Renal cortical epithelial cell (primary cell): ENCODE measurements around the gene ACTN4. TPM values are rescaled to one million over a fixed set of nuclear protein-coding genes. Genes with fewer than 3 reads are reported as not detected.

ENCODE experiments used
- DNase-seq: peaks from one replicate; pipeline ENCODE4 v3.0.0-alpha.2; 2011; ENCODE audit warnings: low read depth
- total RNA-seq: library from RNA; depleted of rRNA; stranded (reverse); fragments of >200 nt; gene quantifications from 2 replicates; pipeline ENCODE4 v1.2.3, GENCODE V29; 2014

ACTN4 gene
- total RNA-seq, 1 donor from 2014 or later = 1,377 TPM

GRCh38 chr19:38695317-38695683 is 47.9 kb downstream of the ACTN4 start:
- no peak for DNase-seq

DNA sequence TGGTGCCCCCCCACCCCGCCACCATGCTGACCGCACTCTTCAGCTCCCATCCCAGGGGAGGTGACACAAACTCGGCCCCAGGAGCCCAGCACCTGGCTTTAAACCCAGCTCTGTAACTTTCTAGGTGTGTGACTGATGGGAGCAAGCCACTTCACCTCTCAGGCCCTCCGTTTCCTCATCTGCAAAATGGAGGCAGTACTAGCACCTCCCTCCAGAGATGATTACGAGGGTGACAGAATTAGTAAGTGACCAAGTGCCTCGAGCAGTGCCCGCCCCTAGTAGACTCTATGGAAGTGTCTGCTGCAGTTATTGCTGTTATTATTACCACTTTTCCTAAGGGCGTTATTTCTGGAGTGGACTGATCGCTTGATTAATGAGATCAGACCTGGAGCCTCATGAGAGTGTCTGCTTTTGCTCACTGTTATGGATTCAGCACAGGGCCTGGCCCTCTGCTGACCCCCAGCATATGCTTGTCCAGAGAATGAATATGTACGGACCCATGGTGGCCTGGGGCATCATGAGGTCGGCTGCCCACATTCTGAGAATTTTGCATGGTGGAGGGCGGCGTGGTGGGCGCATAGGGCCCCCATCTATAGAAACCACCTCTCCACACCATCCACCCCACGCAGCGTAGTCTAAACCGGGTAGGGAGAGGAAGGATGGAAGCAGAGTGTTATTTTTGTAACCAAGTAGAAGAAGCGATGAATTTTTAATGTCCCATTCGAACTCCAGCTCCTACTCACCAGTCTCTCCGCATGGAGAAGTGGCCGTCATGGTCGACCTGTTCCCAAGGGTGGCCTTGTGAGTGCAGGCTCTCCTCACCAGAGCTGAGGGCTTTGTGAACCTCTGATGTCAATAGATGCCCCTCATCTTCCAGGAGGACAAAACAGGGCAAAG is 48.6 kb downstream of the ACTN4 start:
- no peak for DNase-seq

DNA sequence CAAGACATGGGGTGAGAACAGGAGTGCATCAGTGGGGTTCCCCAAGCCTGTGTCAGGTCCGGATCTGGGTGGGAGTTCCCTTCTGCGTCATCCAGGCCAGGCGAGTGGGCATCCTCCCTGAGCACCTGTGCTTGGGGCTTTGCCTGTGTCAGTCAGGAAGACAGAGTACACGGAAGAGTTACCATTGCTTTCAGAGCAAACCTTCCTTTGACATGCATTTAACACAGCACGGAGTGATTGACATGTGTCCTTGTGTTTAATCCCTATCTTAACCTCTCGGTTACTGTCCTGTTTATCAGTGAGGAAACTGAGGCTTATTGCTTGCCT is 49.2 kb downstream of the ACTN4 start:
- no peak for DNase-seq

GRCh38 chr19:38697197-38697596 is 49.7 kb downstream of the ACTN4 start:
- no peak for DNase-seq

DNA sequence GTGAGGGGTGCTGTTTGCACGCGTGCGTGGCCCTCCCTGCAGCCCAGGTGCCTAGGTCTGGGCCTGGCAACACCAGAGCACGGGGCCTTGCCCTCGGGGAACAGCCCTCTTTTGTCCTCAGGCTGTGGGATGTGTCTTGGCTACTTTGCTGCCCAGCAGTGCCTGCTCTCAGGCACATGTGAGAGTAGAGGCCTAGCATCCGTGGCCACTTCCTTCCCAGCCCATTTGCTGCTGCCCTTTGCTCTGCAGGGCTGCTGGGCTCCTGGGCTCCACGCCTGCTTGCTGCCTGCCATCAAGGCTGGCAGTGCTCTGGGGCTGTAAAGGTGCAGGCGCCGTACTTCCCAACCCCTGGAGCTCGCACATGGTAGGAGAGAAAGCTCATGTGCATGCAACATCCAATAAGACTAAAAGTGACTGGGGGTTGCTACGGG is 50.2 kb downstream of the ACTN4 start:
- no peak for DNase-seq

DNA sequence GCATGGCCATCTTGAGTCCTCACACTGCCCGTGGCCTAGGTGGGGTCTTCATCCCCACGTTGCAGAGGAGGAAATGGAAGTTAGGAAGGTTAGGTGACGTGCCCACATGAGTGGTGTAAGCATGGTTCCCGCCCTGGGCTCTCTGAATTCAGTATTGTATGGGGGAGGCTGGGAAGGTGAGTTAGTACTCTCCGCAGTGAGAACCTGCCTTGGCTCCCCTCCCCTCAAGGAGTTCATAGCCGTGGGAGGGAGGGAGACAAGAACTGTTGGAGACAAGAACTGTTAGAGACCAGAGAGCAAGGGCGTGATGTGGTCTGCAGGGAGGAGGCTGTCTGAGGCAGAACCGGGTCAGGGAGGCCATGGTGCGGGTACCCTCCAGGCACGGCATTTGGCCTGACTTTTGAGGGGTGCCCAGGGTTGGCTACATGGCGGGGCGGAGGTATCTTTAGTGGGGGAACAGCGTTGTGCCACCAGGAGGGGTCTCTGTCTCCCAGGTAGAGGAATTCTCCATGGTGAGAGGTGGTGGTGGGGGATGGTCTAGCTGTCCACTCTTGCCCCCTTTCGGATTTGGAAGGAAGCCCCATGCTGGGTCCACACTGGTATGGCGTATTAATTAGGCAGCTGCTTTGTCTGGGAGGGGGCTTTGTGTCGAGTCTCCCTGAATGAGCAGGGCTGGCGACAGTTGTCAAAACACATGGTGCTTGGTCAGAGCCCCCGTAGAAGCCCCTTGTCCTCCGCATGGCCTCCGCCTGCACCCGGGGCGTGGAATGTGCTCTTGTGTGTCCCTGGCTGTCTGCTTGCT is 51.0 kb downstream of the ACTN4 start:
- no peak for DNase-seq

DNA sequence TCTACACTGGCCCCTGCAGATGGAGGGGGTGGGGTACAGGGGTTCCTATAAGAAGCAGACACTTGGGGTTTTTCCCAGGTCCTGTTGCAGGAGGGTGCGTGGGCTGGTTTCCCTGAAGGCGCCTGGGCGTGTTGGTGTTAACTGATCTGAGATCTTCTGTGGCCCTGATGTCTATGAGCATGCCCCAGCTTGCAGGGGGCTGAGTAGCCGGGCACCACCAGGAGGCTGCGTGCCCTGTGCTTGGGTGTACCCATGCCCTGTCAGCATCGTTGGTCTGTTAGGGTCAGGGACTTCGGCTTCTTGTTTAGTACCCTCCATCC is 51.5 kb downstream of the ACTN4 start:
- no peak for DNase-seq

- DNase-seq = no peak
These were observed 52.3 kb downstream of the ACTN4 start for GRCh38 chr19:38699647-38700349.

GRCh38 chr19:38700350-38700901 is 53.0 kb downstream of the ACTN4 start:
- no peak for DNase-seq

GRCh38 chr19:38700902-38701454 is 53.5 kb downstream of the ACTN4 start:
- no peak for DNase-seq

DNA sequence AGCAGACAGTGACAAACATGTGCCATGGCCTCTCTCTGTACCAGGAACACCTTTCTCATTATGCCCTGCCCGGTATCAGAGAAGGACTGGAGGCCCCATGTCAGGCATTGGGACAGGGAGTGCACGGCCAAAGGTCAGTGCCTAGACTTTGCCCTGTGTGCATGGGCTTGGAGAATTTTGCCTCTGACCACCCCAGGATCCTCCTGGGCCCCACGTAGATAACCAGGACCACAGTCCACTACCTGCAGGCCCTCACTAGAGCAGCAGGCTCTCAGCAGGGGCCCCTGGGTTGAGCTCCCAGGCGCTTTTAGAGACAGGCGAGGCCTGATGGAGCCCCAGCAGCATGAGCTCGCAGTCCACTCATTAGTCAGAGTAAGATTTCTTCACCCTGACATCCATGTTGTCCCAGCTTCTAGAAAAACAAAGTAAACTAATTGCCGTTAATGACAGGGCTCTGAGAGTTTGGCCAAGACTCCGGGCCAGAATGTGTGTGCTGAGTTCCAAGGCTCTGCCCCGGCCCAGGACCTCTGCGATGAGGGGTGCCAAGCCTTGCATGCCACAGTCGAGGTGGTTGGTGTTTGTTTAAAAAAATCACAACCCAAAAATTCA is 54.1 kb downstream of the ACTN4 start:
- no peak for DNase-seq

DNA sequence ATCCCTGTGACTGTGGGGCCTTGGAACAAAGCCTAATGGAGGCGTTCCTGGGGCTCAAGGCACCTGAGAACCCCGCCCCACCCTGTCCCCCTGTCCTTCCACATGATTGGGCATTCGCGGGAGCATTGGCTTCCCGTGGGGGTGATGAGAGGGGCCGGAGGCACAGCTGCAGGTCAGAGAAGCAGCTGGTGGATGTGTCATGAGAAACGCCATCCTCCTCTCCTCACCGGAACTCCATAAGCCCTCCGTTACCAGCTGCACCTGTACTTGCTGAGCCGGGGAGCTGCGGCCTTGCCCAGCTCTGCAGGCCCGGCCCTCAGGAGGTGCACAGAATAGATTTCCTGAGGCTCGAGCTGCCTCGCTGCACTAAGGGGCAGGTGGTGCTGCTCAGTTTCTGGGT is 54.8 kb downstream of the ACTN4 start:
- no peak for DNase-seq

DNA sequence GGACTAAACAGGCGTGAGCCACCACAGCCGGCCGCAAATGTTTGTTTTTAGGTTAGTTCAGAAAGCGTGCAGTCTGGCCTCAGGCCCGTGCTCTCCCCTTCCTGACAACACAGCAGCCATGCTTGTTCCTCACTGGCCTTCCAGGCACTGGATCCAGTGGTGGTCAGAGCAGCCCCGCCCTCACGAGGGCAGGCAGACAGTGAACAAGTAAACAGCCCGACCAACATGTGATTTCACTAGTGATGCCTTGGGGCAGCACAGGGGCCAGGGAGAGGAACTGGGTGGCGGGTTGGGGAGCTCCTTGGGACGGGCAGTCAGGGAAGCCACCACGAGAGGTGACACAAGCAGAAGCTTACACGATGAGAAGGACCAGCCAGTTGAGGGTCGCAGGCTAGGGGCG is 56.1 kb downstream of the ACTN4 start:
- DNase-seq = no peak

DNA sequence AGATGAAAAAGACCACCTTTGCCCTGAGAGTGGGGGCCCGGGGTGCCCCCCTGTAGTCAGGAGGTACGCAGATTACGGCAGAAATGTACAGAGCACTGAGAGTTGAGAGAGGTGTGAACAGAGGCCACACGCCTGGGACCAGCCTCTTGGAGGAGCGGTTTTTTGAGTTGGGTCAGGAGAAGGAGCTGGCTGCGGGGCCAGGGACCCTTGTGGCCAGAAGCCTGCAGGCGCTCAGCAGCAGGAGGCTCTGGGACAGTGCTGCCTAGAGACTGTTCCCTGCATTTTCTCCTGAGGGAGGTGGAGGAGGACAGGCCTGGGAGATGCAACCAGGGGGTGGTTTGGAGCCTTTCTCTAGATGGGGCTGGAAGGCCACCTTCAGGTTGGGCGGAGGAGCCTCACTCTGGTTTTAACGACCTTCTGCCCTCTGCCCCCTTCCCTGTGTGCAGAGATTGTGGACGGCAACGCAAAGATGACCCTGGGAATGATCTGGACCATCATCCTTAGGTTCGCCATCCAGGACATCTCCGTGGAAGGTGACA is 57.1 kb downstream of the ACTN4 start:
- DNase-seq = no peak

DNA sequence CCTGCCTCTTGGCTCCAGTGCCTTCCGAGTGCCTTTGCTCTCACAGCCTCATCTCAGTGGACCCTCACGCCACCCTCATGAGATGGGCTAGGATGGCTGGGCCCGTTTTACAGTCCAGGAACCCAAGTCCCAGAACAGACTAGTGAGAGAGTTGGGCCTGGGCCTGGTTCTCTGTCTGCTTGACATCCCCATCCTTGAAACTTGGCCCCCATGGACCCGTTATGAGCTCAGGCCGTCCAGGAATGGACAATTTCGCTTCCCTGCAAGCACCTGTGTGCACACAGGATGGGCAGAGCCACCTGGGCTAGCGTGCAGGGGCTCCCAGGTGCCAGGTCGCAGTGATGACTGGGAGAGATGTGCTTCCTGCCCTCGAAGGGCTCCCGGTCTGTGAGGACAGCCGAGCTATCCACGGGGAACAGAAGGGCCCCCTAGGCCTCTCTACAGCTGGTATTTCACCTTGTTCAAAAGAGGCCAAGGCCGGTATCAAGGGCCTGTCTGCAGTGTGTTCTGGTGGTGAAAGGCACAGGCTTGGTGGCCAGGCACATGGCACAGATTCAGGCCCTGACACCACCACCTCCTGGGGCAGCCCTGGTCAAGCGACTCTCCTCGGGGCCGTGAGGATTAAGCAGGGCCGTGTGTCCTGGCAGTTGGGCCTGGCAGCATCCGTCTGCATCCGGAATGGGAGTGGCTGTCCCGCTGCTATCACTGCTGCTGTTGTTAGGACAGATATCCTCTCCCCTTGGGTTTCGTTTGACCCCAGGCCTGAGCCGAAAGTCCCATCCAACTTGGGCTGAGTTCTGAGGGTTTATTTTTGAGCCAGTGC is 58.0 kb downstream of the ACTN4 start:
- no peak for DNase-seq

DNA sequence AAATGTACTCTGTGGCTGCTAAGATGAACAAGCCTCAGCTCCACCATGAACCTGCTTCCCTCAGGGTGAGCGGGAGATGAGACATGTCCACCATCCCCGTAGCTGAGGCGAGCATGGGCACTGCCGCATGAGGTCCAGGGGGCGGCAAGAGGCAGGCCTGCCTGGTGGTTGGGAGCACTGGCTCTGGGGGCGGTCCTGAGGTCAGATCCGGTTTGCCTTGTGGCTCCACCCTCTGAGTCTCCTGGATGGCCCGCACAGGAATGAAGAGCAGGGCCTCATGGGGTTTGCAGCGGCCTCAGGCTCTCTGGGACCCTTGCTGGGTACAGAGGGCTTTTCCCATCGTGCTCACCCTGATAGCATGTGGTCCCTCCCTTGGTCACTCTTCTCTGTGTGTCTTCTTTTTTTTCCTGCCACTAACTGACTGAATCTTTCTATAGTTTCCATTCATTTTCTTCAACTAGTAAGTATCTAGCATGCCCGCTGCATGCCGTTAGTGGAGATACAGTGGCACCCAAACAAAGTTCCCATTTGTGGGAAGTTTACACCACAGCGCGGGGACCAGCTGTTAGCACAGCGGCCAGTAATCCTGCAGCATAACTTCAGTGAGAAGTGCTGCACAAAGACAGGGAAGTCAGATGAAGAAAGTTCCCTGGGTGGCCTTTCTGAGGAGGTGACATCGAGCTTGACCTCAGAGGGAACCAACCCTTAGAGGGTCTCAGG is 59.5 kb downstream of the ACTN4 start:
- no peak for DNase-seq

GRCh38 chr19:38707512-38708114 is 60.2 kb downstream of the ACTN4 start:
- DNase-seq = peak; percentile 61

GRCh38 chr19:38708413-38709024 is 61.1 kb downstream of the ACTN4 start:
- no peak for DNase-seq

DNA sequence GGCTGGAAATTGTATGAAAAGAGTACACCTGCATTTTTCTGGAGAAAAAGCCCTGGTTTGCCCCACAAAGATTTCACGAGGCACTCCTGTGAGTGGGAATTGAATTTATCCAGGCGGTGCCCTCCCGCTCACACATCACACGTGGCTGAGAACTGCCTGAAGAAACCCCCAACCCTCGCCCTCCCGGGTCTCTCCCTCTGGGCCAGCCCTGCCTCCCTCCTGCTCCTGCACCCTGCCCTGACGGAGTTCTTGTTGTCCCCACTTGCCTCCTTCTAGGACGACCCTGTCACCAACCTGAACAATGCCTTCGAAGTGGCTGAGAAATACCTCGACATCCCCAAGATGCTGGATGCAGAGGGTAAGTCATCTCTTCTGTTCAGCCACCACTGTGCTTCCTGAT is 61.7 kb downstream of the ACTN4 start:
- no peak for DNase-seq
